NCI-H510A treated with DMSO at 0.1 percent for 48 hours (cell line): ENCODE results near the gene LRRN2.

Experiments used
- DNase-seq: peaks from one replicate; lab custom pipeline; 2025; lab: John Stamatoyannopoulos, UW

Gene LRRN2

GRCh38 chr1:204600203-204600602, 85.3 kb downstream of the LRRN2 start:
- no peak for DNase-seq

- DNase-seq = no peak
Measured at GRCh38 chr1:204599596-204599995, 85.9 kb downstream of the LRRN2 start.

DNA sequence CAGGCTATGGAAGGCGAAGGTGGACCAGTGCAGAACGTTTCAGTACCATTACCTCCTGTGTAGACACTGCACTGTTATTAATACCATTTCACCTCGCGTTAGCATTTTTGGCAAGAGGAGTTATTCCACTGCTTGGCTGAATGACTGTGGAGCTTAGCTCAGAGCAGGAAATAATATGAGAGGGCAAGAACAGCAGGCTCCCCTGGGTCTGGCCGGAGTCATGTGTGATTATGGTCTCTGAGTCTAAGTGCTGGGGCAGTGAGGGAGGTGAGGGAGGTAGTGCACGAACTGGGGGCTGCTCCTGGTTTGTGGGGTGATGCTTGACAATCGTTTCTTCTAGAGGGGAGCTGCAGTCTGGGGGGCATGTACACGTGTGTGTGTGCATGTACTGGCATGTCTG, 86.4 kb downstream of the LRRN2 start:
- no peak for DNase-seq

GRCh38 chr1:204598319-204598969, 87.1 kb downstream of the LRRN2 start:
- DNase-seq = no peak

GRCh38 chr1:204592246-204592948, 93.1 kb downstream of the LRRN2 start:
- DNase-seq = no peak

DNA sequence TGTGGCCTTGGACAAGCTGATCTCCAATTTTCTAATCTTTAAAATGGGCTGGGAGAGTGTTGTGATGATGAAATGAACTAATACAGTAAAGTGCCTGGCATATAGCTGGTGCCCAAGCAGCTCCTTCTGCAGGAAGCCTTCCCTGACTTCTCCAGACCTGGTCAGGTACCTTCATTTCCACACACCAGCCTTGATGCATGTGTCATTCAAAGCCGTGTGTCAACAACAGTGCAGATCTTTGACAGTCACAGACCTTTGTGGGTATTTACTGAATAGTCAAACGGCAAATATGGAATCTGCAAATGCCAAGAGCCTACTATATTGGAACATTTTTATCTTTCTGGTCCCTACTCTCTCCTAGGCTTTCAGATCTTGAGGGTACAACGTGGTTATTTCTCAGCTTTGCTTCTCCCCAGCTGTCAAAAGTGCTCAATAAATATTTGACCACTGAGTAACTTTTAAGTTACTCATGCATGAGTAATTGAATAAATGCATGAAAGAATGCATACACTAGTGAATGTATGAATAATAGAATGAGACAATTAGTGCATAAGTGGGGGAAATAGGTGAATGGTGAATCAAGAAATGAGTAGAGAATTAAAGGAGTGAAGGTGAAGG, 94.0 kb downstream of the LRRN2 start:
- no peak for DNase-seq

GRCh38 chr1:204589409-204590038, 96.0 kb downstream of the LRRN2 start:
- no peak for DNase-seq

DNA sequence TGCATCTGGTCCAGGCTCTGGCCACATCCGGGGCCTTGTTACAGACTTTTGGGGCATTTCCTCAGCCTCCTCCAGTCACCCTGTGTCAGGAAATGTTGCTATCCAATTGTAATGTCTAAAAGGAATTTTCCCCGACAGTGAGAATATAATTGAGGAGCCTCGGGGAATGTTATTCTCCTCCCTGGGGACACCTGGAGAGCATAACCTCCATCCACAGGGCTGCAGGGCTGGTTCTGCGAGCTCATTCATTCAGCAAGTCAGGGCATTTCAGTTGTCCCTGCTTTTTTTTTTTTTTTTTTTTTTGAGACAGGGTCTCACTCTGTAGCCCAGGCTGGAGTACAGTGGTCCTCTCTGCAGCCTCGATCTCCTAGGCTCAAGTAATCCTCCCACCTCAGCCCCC, 96.7 kb downstream of the LRRN2 start:
- DNase-seq = no peak

DNA sequence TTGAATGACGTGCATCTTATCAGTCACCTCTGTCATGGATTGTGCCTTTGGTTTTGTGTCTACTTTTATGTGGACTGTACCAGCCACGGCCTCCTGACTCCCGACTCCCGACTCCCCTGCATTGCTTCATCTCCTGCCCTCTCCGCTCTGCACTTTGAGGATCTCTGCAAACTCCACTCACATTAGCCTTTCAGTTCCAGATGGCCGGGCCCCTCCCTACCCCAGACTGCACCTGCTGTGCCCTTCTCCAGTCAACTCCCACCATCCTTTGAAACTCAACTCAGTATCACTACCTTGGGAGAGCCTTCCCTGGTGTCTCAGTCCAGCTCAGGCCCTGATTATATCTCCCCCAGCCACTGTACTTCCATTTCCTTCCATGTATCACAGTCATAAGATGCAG, 97.9 kb downstream of the LRRN2 start:
- no peak for DNase-seq

DNA sequence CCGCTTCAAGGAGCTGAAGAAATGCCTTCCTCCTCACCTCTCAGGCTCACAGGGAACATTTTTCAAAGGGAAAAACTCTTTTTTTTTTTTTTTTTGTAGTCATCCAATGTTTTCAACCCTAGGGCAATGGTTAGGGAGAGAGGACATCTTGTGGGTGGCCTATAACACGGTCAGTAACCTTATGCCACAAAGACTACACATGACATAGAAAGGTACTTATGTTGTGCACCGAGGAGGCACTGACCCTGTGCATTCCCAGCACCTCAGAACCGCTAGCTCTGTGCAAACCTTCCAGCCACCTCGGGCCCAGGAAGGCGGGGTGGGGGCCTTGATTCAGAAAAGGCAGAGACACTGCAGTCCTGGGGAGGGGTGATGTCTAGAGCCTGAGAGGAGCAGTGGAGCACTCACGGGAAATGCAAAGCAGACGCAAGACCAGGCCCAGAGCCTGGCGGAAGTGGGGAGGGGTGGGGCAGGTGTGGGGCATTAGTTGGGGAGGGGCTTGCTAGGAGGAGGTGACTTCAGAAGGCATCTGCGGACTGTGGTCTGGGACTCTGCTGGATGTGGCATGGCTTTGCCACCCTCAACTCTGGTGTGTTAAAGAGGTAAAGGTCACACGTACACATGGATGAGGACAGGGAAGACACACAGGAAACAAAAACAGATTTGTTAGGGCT, 100.7 kb downstream of the LRRN2 start:
- peak; percentile 22 for DNase-seq

- no peak for DNase-seq
Measured at GRCh38 chr1:204583909-204584632, 101.5 kb downstream of the LRRN2 start.

- DNase-seq = no peak
Measured at GRCh38 chr1:204581759-204582158, 103.8 kb downstream of the LRRN2 start.

DNA sequence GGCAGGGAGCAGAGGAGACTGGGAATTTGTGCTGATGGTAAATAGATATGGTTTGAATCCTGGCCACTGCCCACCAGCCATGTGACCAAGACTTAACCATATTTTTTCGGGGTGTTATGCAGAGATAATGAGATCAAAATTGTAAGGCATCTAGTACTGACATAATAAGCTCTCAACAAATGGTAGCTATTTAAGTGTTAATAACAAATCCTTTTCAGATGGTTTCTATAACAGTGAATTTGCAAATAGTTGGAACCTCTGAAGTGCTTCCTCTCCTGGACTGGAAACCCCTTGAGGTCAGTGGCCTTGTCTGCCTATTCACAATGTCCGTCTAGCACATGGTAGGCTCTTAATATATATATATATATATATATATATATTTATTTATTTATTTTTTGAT, 104.7 kb downstream of the LRRN2 start:
- DNase-seq = no peak

- no peak for DNase-seq
Measured at GRCh38 chr1:204579681-204580080, 105.9 kb downstream of the LRRN2 start.

DNA sequence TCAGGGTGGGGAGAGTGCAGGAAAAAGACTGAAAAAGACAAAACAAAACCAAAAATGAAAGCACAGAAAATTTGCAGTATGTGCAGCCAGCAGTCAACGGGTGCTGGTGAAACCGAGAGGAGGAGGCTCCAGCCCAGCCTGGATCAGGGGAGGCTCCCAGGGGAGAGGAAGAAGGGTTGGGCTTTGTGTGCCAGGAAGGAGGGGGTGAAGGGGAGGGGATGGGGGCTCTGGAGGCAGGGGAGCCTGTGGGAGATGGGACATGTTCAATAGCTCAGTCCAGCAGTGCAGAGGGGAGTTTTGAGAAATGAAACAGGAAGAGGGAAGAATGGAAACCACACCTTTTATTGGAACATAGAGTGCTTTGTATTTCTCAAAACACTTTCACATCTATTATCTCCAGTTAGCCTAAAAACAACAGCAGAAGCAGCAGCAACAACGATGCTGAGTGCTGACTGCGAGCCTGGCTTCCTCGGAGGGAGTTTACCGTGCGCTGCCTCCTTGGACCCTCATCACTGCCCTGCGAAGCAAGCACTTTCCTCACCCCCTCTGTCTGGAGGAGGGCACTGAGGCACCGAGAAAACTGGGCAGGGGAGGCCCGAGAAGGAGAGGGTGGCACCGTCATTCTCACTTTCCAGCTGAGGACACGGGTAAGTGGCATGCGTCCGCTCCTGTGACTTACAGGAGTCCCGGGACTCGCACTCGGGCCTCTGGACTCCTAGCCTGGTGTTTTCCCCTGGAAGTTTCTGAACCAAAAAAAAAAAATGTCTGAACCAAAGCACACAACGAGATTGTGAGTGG, 106.5 kb downstream of the LRRN2 start:
- DNase-seq = no peak

GRCh38 chr1:204577794-204578478, 107.6 kb downstream of the LRRN2 start:
- no peak for DNase-seq

GRCh38 chr1:204576422-204576821, 109.1 kb downstream of the LRRN2 start:
- DNase-seq = no peak

DNA sequence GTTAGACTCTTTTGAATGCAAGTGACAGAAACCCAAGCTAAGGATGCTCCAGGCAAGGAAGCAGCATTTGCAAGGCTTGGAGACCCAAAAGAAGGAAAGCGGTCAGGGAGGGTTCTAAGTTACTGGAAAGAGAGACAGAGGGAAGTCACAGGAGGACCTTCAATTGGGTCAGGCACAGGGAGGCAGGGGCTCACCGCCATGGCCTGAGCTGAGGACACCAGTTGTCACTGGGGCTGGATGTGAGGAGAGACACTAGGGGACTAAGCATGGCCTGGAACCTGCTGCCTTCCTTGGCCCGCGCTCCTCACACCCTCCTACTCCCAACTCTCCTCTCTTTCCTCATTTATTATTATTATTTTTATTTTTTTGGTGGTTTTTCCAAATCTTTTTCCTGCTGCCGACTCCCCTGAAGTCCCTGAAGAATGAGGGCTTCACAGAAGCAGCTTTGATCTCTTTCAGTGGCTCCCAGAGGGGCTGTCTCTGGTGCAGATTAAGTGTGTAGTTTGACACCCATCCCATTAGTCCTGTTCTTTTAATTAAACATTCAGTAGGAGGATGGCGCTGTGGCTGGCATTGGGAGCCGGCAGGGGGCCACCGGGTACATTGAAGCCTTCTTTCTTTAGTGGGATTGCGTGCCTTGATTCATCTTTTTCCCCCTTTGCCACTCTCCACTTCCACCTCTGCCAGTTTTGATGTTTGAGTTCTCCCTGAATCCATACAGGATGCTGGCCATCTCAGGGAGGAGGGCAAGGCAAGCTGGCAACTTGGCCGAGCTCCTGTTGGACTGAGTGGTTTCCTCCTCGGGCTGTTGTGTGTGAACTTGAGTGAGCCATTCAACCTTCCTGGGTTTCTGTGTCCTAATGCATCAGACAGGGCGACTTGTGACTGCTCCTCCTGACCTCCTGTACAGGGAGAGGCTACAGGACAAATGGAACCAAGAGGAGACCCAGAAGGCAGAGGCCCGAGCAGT, 110.0 kb downstream of the LRRN2 start:
- no peak for DNase-seq

DNA sequence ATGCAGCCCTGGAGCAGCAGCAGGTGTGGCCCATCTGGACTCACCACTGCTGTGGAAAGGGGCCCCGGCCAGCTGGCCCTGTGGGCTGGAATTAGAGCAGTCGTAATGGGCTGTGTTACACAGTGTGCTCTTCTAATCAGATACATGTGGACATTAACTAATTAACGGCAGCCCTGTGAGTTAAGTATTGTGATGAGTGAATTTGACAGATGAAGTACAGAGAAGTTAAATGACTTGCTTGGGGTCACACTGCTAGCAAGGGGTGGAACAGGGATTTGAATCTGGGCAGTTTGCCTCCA, 110.7 kb downstream of the LRRN2 start:
- no peak for DNase-seq
